ENCODE data around the gene DAPK2.

The DAPK2 gene

GRCh38 chr15:63996794-63997357, 49.4 kb downstream of the DAPK2 start:
- no peak for DNase-seq

- DNase-seq: no peak
Observed at GRCh38 chr15:63995789-63996188, 50.5 kb downstream of the DAPK2 start.

- no peak for DNase-seq
Observed at GRCh38 chr15:63994073-63994600, 52.1 kb downstream of the DAPK2 start.

GRCh38 chr15:63992300-63992699, 54.0 kb downstream of the DAPK2 start:
- no peak for DNase-seq

- DNase-seq: no peak
Observed at GRCh38 chr15:63991706-63992105, 54.6 kb downstream of the DAPK2 start.

- no peak for DNase-seq
Observed at GRCh38 chr15:63990454-63990853, 55.8 kb downstream of the DAPK2 start.

GRCh38 chr15:63987796-63988378, 58.4 kb downstream of the DAPK2 start:
- no peak for DNase-seq

GRCh38 chr15:63986751-63987341, 59.4 kb downstream of the DAPK2 start:
- DNase-seq: no peak

- DNase-seq: no peak
Observed at GRCh38 chr15:63986185-63986680, 60.1 kb downstream of the DAPK2 start.

- DNase-seq: no peak
Observed at GRCh38 chr15:63985221-63986184, 60.8 kb downstream of the DAPK2 start.

GRCh38 chr15:63984331-63984730, 62.0 kb downstream of the DAPK2 start:
- no peak for DNase-seq

- DNase-seq: no peak
Observed at GRCh38 chr15:63983061-63983711, 63.1 kb downstream of the DAPK2 start.

- no peak for DNase-seq
Observed at GRCh38 chr15:63982381-63982854, 63.9 kb downstream of the DAPK2 start.

GRCh38 chr15:63981596-63982320, 64.5 kb downstream of the DAPK2 start:
- no peak for DNase-seq

GRCh38 chr15:63979262-63979793, 67.0 kb downstream of the DAPK2 start:
- DNase-seq: no peak

- DNase-seq: no peak
Observed at GRCh38 chr15:63978511-63979261, 67.6 kb downstream of the DAPK2 start.

GRCh38 chr15:63977119-63977518, 69.2 kb downstream of the DAPK2 start:
- no peak for DNase-seq

GRCh38 chr15:63974021-63974420, 72.3 kb downstream of the DAPK2 start:
- DNase-seq: no peak

- DNase-seq: peak; percentile 83
Observed at GRCh38 chr15:63973212-63974009, 72.9 kb downstream of the DAPK2 start.
